Heart right ventricle (tissue), 16 donors: ENCODE data around the gene HOXB9. TPM values are rescaled to one million over a fixed set of nuclear protein-coding genes. Genes with fewer than 3 reads are reported as not detected.

Source experiments
- ATAC-seq, 8 donors: fragments of 200-7000 bp; cut with Tn5 transposase; one replicate each; pipeline ENCODE4 v1.9.1; 2020; ENCODE audit warnings: mild to moderate bottlenecking in 8 of 8, moderate library complexity in 8 of 8, moderate number of reproducible peaks in 1 of 8
- DNase-seq, 2 donors: peaks; one replicate each; pipeline ENCODE4 v3.0.0-alpha.2; 2020
- H3K27ac ChIP-seq, 10 donors: fragments of 200-600 bp; sonication (generic) in 2 of 10; one replicate each; pipeline versions ENCODE4 v1.5.0 to v1.8.0; 2020 to 2022; ENCODE audit warnings: mild to moderate bottlenecking in 3 of 10
- H3K27me3 ChIP-seq, 7 donors: fragments of 200-600 bp; one replicate each; pipeline ENCODE4 v1.8.0; 2021 to 2022; ENCODE audit warnings: mild to moderate bottlenecking in 2 of 7
- H3K36me3 ChIP-seq, 9 donors: fragments of 200-600 bp; sonication (generic) in 1 of 9; one replicate each; pipeline versions ENCODE4 v1.5.0 to v1.8.0; 2020 to 2022; ENCODE audit warnings: mild to moderate bottlenecking in 2 of 9
- H3K4me1 ChIP-seq, 9 donors: fragments of 200-600 bp; sonication (generic) in 1 of 9; one replicate each; pipeline versions ENCODE4 v1.5.0 to v1.8.0; 2020 to 2022; ENCODE audit warnings: mild to moderate bottlenecking in 4 of 9
- H3K4me3 ChIP-seq, 10 donors: fragments of 200-600 bp; sonication (generic) in 2 of 10; one replicate each; pipeline versions ENCODE4 v1.5.0 to v1.8.0; 2020 to 2022; ENCODE audit warnings: mild to moderate bottlenecking in 7 of 10, moderate library complexity in 2 of 10
- H3K9me3 ChIP-seq, 11 donors: fragments of 200-600 bp in 10 of 11; sonication (generic) in 2 of 11; one replicate each; pipeline versions ENCODE4 v1.5.0 to v1.8.0; 2013 to 2022; ENCODE audit warnings: mild to moderate bottlenecking in 2 of 11, control low read depth in 1 of 11, moderate library complexity in 1 of 11
- CTCF ChIP-seq, 9 donors: fragments of 200-600 bp; sonication (generic) in 2 of 9; IDR thresholded peaks; one replicate each; pipeline versions ENCODE4 v1.5.0 to v1.8.0; 2021 to 2022; ENCODE audit warnings: antibody characterized with exemption in 9 of 9, mild to moderate bottlenecking in 5 of 9, moderate library complexity in 1 of 9
- WGBS, 2 donors: extraction: QIAGEN DNeasy Blood & Tissue Kit; methylation state at CpG; one replicate each; pipeline ENCODE4 v1.1.7; 2013; ENCODE audit warnings: inconsistent platforms in 1 of 2; 5-methylcytosine and 5-hydroxymethylcytosine counted together
- intact Hi-C, 10 donors: fragments of 100-400 bp; cut with DNase I; formaldehyde crosslinking; loops; one replicate each; pipeline versions ENCODE4 v1.11.1 to v1.14.2; 2022
- polyA plus RNA-seq, 2 donors: library from polyadenylated mRNA; stranded (reverse); fragments of 200-250 nt; gene quantifications; one replicate each; pipeline ENCODE4 v1.2.3, GENCODE V29; 2013
- total RNA-seq, 10 donors: library from RNA; stranded (reverse); fragmentation: NEBNext Ultra II Directional in 3 of 10; extraction: Animal tissue kit (Norgen Biotek cat#: 25700) in 3 of 10; gene quantifications; one replicate each; pipeline versions ENCODE4 v1.2.1 to v1.2.4, GENCODE V29; 2021 to 2023
- donor health status: Arrhythmogenic right ventricular cardiomyopathy.
- donor health status: ischemic (EF 13 %, LVEDD 7.1; RV severe dilation, severe dysfunction).
- donor health status: healthy with polysubstance abuse.
- donor health status: DM: no; HTN: yes; CAD: no.
- donor health status: DM: no; HTN: no; CAD: no.
- donor health status: ischemic (EF 25% LVEDD 6.9; RV normal size, moderate dysfunction).
- donor health status: ischemic (EF 25% LVEDD 5.7; RV mildly dilated, moderate dysfunction).
- donor health status: healthy.
- donor health status: DM: yes; HTN: yes; CAD: no.
- donor health status: Ischemic cardiomyopathy.
- donor health status: ischemic (EF 35%, LVEDD 5.7; RV mildly dilated, moderate dysfunction).
- donor health status: nonischemic (EF 11% LVEDD 7.7; RV severe dilation, severe dysfunction).
- donor health status: DM: yes; HTN: yes; CAD: no.
- donor health status: PGD.
- donor health status: ischemic (EF 29% LVEDD 5.4; RV normal size, mild dysfunction).
- donor health status: nonischemic (EF 23%, LVEDD 6.1; RV moderate dilation, normal function).

HOXB9 gene
- total and polyA plus RNA-seq, 12 donors, result not detected

GRCh38 chr17:48606892-48607614, 19.1 kb downstream of the HOXB9 start:
- Histone ChIP-seq H3K27me3 (peaks cover 80 to 100% (median 100%) of the 10 kb centered on the region in 7 donors), H3K4me3 (no peak overlapping the region), H3K4me1 (peaks cover 8 to 30% (median 25%) of the 10 kb centered on the region in 9 donors), H3K36me3 (no peaks in the 10 kb centered on the region), H3K9me3 (peaks cover 0 to 8% (median 0%) of the 10 kb centered on the region in 11 donors), H3K27ac (no peak overlapping the region)
- intact Hi-C loops, result no loop called here
- DNase-seq (no peak), ATAC-seq (no peak)
- 24 to 40% methylated on average over 9 of the region's 9 CpGs for WGBS, 2 donors
- TF ChIP-seq CTCF (IDR thresholded peaks at IDR 0.05), result no peak

GRCh38 chr17:48605991-48606891, 19.9 kb downstream of the HOXB9 start:
- WGBS, 2 donors, result 14 to 28% methylated on average over 41 of the region's 41 CpGs
- no peak overlapping the region for H3K4me3 ChIP-seq
- peaks cover 0 to 8% (median 0%) of the 10 kb centered on the region in 11 donors for H3K9me3 ChIP-seq
- TF ChIP-seq CTCF (IDR thresholded peaks at IDR 0.05), result no peak
- H3K27me3 ChIP-seq, result peaks cover 80 to 100% (median 100%) of the 10 kb centered on the region in 7 donors
- H3K36me3 ChIP-seq, result no peaks in the 10 kb centered on the region
- intact Hi-C loops, result no loop called here
- DNase-seq (no peak), ATAC-seq (no peak)
- no peak overlapping the region for H3K27ac ChIP-seq
- H3K4me1 ChIP-seq, result peaks cover 8 to 23% (median 18%) of the 10 kb centered on the region in 9 donors

- H3K36me3 ChIP-seq, result no peaks in the 10 kb centered on the region
- intact Hi-C loops, result no loop called here
- 12 to 14% methylated on average over 10 of the region's 10 CpGs for WGBS, 2 donors
- ATAC-seq, result no peak
- H3K27ac ChIP-seq, result no peak overlapping the region
- TF ChIP-seq CTCF (IDR thresholded peaks at IDR 0.05), result no peak
- H3K27me3 ChIP-seq, result peaks cover 79 to 100% (median 99%) of the 10 kb centered on the region in 7 donors
- no peak overlapping the region for H3K4me3 ChIP-seq
- H3K4me1 ChIP-seq, result peaks cover 4 to 16% (median 11%) of the 10 kb centered on the region in 9 donors
- peaks cover 0 to 8% (median 0%) of the 10 kb centered on the region in 11 donors for H3K9me3 ChIP-seq
- DNase-seq, result no peak
Measured at GRCh38 chr17:48605409-48605919, 20.7 kb downstream of the HOXB9 start.

- Histone ChIP-seq H3K4me3 (no peak within 1 kb of the TSS), H3K36me3 (no peaks in the 10 kb centered on the region), H3K27ac (no peak within 1 kb of the TSS), H3K9me3 (peaks cover 0 to 8% (median 0%) of the 10 kb centered on the region in 11 donors), H3K4me1 (peaks cover 0 to 10% (median 5%) of the 10 kb centered on the region in 9 donors), H3K27me3 (peaks cover 78 to 100% (median 99%) of the 10 kb centered on the region in 7 donors)
- TF ChIP-seq CTCF (IDR thresholded peaks at IDR 0.05), result no peak
- intact Hi-C loops, result no loop called here
- ATAC-seq (no peak), DNase-seq (no peak)
- 15 to 17% methylated on average over 16 of the region's 16 CpGs for WGBS, 2 donors
Measured at GRCh38 chr17:48604770-48605329, 21.3 kb downstream of the HOXB9 start, which contains the start of gene HOXB6. Gene HOXB6 (minus strand): TSS chr17:48604986. CDS start chr17:48598150, 6,836 bp downstream.
